Activated naive CD8-positive, alpha-beta T cell (primary cell): Measurements from ENCODE around the gene TLN1.

Experiments
- H3K27ac Mint-ChIP-seq: one replicate; pipeline ENCODE4 v1.8.0; 2021; ENCODE audit warnings: mixed read lengths
- H3K27me3 Mint-ChIP-seq: one replicate; pipeline ENCODE4 v1.8.0; 2021; ENCODE audit warnings: mixed read lengths
- H3K36me3 Mint-ChIP-seq: one replicate; pipeline ENCODE4 v1.8.0; 2021; ENCODE audit warnings: mixed read lengths
- H3K4me1 Mint-ChIP-seq: one replicate; pipeline ENCODE4 v1.8.0; 2021; ENCODE audit warnings: low read depth, mixed read lengths
- H3K4me3 Mint-ChIP-seq: one replicate; pipeline ENCODE4 v1.8.0; 2021; ENCODE audit warnings: mild to moderate bottlenecking, mixed read lengths
- H3K9me3 Mint-ChIP-seq: one replicate; pipeline ENCODE4 v1.8.0; 2021; ENCODE audit warnings: low read depth, mixed read lengths

TLN1 gene

GRCh38 chr9:35691757-35692301, 40.2 kb downstream of the TLN1 start:
- Mint-ChIP-seq H3K9me3 (no peaks in the 10 kb centered on the region), H3K27ac (no peak overlapping the region), H3K4me1 (peaks cover 30% of the 10 kb centered on the region), H3K36me3 (no peaks in the 10 kb centered on the region), H3K4me3 (peak overlapping the region; percentile 86), H3K27me3 (no peaks in the 10 kb centered on the region)

DNA sequence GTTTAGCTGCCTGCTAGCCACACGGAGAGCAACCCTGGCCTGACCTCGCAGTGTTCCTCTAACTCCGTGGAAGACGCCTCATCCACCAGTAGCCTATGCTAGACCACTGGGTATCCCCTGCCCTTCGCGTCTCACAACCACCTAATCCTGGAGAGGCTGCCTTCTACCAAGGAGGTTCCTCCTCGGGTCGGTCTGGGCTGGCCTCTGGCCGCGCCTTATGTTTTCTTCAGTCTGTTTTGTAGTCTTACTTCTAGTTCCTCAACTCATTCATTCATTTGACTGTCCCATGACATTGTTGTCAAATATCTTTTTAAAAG, 40.7 kb downstream of the TLN1 start:
- Mint-ChIP-seq H3K4me1 (peaks cover 25% of the 10 kb centered on the region), H3K4me3 (peak overlapping the region; percentile 86), H3K9me3 (no peaks in the 10 kb centered on the region), H3K27me3 (no peaks in the 10 kb centered on the region), H3K27ac (peak overlapping the region; percentile 46), H3K36me3 (no peaks in the 10 kb centered on the region)

DNA sequence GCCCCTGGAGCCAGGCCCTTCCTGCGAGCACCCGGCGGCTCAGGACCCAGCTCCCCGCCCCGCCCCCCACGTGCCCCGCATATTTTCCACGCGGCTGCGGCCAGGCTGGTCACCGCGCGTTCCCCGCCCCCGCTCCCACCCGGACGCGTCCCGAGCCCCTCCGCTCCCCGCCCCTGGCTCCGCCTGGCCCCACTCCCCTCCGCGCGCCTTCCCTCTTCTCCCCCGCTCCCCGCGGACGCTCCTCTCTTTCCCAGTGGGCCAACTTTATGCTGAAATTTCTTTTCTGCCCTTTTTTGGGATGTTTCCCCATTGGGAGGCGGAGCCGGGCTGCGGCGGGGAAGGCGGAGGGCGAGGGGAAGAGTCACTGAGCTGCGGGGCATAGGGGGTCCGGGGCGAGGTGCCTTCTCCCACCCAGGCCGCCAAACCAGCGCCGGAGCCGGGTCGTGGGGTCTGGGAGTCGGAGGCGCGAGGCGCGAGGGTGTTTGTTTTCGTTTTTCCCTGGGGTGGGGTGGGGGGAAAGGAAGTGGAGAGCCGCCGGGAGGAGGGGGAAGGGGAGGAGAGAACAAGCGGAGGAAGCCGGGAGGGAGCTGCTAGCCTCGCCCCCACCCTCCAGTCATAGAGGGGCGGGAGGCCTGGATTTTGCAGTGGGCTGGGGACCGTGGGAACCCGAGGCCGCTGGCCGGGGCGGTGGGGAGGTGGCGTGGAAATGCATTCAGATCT, 41.2 kb downstream of the TLN1 start:
- H3K27ac Mint-ChIP-seq: peak overlapping the region; percentile 46
- H3K4me3 Mint-ChIP-seq: peak overlapping the region; percentile 86
- H3K9me3 Mint-ChIP-seq: no peaks in the 10 kb centered on the region
- H3K27me3 Mint-ChIP-seq: no peaks in the 10 kb centered on the region
- peaks cover 24% of the 10 kb centered on the region for H3K4me1 Mint-ChIP-seq
- no peaks in the 10 kb centered on the region for H3K36me3 Mint-ChIP-seq

GRCh38 chr9:35690294-35690613, 41.7 kb downstream of the TLN1 start:
- H3K4me1 Mint-ChIP-seq: peaks cover 24% of the 10 kb centered on the region
- H3K9me3 Mint-ChIP-seq: no peaks in the 10 kb centered on the region
- peak overlapping the region; percentile 22 for H3K27ac Mint-ChIP-seq
- no peaks in the 10 kb centered on the region for H3K27me3 Mint-ChIP-seq
- no peaks in the 10 kb centered on the region for H3K36me3 Mint-ChIP-seq
- H3K4me3 Mint-ChIP-seq: peak overlapping the region; percentile 74

GRCh38 chr9:35689542-35690293, 42.3 kb downstream of the TLN1 start, which contains the start of gene TPM2:
TSS of gene TPM2 (minus strand) at chr9:35689925. CDS start at chr9:35689817, 108 bp downstream.
- peaks cover 24% of the 10 kb centered on the region for H3K4me1 Mint-ChIP-seq
- H3K27ac Mint-ChIP-seq: peak within 1 kb of the TSS; percentile 46
- H3K9me3 Mint-ChIP-seq: no peaks in the 10 kb centered on the region
- H3K4me3 Mint-ChIP-seq: peak within 1 kb of the TSS; percentile 86
- H3K36me3 Mint-ChIP-seq: no peaks in the 10 kb centered on the region
- H3K27me3 Mint-ChIP-seq: no peaks in the 10 kb centered on the region

GRCh38 chr9:35688558-35689541, 43.1 kb downstream of the TLN1 start:
- no peaks in the 10 kb centered on the region for H3K27me3 Mint-ChIP-seq
- H3K4me3 Mint-ChIP-seq: peak overlapping the region; percentile 65
- no peaks in the 10 kb centered on the region for H3K9me3 Mint-ChIP-seq
- H3K36me3 Mint-ChIP-seq: no peaks in the 10 kb centered on the region
- H3K27ac Mint-ChIP-seq: peak overlapping the region; percentile 22
- peaks cover 24% of the 10 kb centered on the region for H3K4me1 Mint-ChIP-seq

DNA sequence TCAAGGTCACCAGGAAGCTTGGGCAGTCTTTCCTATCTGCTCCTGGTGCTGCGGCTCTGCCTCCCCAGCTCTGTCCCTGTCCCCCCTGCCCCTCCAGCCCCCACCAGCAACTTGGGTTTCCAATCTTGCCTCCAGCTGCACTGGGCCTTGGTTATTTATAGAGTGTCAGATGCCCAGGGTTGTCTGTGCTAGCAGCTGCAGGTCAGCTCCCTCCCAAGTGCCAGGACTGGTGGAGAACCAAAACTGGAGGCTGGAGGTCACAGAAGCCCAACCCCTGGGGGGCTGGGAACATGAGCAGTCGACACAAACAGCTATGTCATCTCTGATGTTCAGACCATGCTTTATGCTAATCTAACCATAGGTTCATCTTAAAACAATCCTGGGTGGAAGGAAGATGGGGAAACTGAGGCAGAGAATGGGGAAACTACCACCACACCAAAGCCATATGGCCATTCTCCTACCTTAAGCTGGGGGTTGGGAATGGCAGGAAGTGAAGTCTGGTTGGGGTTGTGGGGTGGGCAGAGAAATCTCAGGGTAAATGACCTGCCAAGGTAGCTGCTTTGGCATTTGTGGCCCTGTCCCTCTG, 43.9 kb downstream of the TLN1 start:
- H3K9me3 Mint-ChIP-seq: no peaks in the 10 kb centered on the region
- no peak overlapping the region for H3K27ac Mint-ChIP-seq
- no peak overlapping the region for H3K4me3 Mint-ChIP-seq
- H3K4me1 Mint-ChIP-seq: peaks cover 24% of the 10 kb centered on the region
- H3K27me3 Mint-ChIP-seq: no peaks in the 10 kb centered on the region
- H3K36me3 Mint-ChIP-seq: no peaks in the 10 kb centered on the region

DNA sequence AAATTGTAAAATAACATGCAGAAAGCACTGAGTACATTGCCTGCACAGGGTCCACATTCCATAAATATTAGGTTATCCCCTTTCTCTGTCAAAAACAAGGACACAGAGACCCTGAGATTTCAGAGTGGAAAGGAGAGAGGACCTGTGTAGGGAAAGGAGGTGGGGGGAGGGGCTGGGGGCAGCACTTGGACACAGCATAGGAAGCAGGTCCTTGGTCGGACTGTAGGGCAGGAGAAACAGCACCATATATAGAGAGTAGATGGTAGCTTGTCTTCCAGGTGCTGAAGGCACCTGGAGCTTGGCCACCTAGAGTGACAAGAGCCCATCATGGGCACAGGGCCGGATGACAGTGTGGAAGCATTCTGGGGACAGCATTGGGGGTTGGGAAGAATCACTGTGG, 44.7 kb downstream of the TLN1 start:
- H3K27ac Mint-ChIP-seq: no peak overlapping the region
- H3K4me1 Mint-ChIP-seq: peaks cover 24% of the 10 kb centered on the region
- H3K36me3 Mint-ChIP-seq: no peaks in the 10 kb centered on the region
- H3K4me3 Mint-ChIP-seq: no peak overlapping the region
- H3K9me3 Mint-ChIP-seq: no peaks in the 10 kb centered on the region
- H3K27me3 Mint-ChIP-seq: no peaks in the 10 kb centered on the region

GRCh38 chr9:35686222-35687203, 45.5 kb downstream of the TLN1 start:
- H3K27ac Mint-ChIP-seq: no peak overlapping the region
- no peaks in the 10 kb centered on the region for H3K36me3 Mint-ChIP-seq
- no peaks in the 10 kb centered on the region for H3K27me3 Mint-ChIP-seq
- peaks cover 21% of the 10 kb centered on the region for H3K4me1 Mint-ChIP-seq
- no peak overlapping the region for H3K4me3 Mint-ChIP-seq
- no peaks in the 10 kb centered on the region for H3K9me3 Mint-ChIP-seq

- Mint-ChIP-seq H3K27ac (no peak overlapping the region), H3K9me3 (no peaks in the 10 kb centered on the region), H3K4me1 (peaks cover 16% of the 10 kb centered on the region), H3K27me3 (no peaks in the 10 kb centered on the region), H3K4me3 (no peak overlapping the region), H3K36me3 (no peaks in the 10 kb centered on the region)
Measured at GRCh38 chr9:35685506-35685905, 46.5 kb downstream of the TLN1 start.

- Mint-ChIP-seq H3K27me3 (no peaks in the 10 kb centered on the region), H3K9me3 (no peaks in the 10 kb centered on the region), H3K27ac (no peak overlapping the region), H3K4me1 (peaks cover 15% of the 10 kb centered on the region), H3K36me3 (no peaks in the 10 kb centered on the region), H3K4me3 (no peak overlapping the region)
Measured at GRCh38 chr9:35684921-35685320, 47.1 kb downstream of the TLN1 start.

- H3K27ac Mint-ChIP-seq: no peak overlapping the region
Measured at GRCh38 chr9:35683323-35683722, 48.7 kb downstream of the TLN1 start.

GRCh38 chr9:35682520-35683315, 49.3 kb downstream of the TLN1 start:
- Mint-ChIP-seq H3K27me3 (no peaks in the 10 kb centered on the region), H3K4me1 (peaks cover 3% of the 10 kb centered on the region), H3K36me3 (no peaks in the 10 kb centered on the region), H3K4me3 (no peak overlapping the region), H3K27ac (no peak overlapping the region), H3K9me3 (no peaks in the 10 kb centered on the region)

More at GRCh38 chr9:35683323-35683722, 48.7 kb downstream of the TLN1 start:
- Mint-ChIP-seq H3K4me1 (peaks cover 7% of the 10 kb centered on the region), H3K4me3 (no peak overlapping the region), H3K27me3 (no peaks in the 10 kb centered on the region), H3K36me3 (no peaks in the 10 kb centered on the region), H3K9me3 (no peaks in the 10 kb centered on the region)
